Smooth muscle cell (in vitro differentiated cells): ENCODE data around the gene RAB1A. TPM values are rescaled to one million over a fixed set of nuclear protein-coding genes. Genes with fewer than 3 reads are reported as not detected.

ENCODE experiments used
- DNase-seq: peaks from one replicate; lab custom pipeline; 2025; ENCODE audit not compliant: unreplicated experiment; lab: John Stamatoyannopoulos, UW
- H2AFZ ChIP-seq: fragments of 200-600 bp; sonication (generic); 2 replicates; pipeline ENCODE4 v1.6.0; 2016; ENCODE audit warnings: antibody characterized with exemption, low read depth, mild to moderate bottlenecking
- H3F3A ChIP-seq: fragments of 200-600 bp; sonication (generic); 2 replicates; pipeline ENCODE4 v1.6.0; 2017; ENCODE audit warnings: antibody characterized with exemption, low read depth
- H3K27ac ChIP-seq: fragments of 200-600 bp; sonication (generic); 2 replicates; pipeline ENCODE4 v1.5.1; 2016; ENCODE audit warnings: low read depth, mild to moderate bottlenecking
- H3K27me3 ChIP-seq: fragments of 200-600 bp; sonication (generic); 2 replicates; pipeline ENCODE4 v1.6.1; 2016; ENCODE audit warnings: low read depth, mild to moderate bottlenecking
- H3K36me3 ChIP-seq: fragments of 200-600 bp; sonication (generic); 2 replicates; pipeline ENCODE4 v1.5.1; 2016; ENCODE audit warnings: low read depth
- H3K4me1 ChIP-seq: fragments of 200-600 bp; sonication (generic); 2 replicates; pipeline ENCODE4 v1.5.1; 2016; ENCODE audit warnings: low read depth
- H3K4me2 ChIP-seq: fragments of 200-600 bp; sonication (generic); 2 replicates; pipeline ENCODE4 v1.6.0; 2016; ENCODE audit warnings: mild to moderate bottlenecking
- H3K4me3 ChIP-seq: fragments of 200-600 bp; sonication (generic); 2 replicates; pipeline ENCODE4 v1.5.1; 2016; ENCODE audit warnings: mild to moderate bottlenecking
- H3K79me2 ChIP-seq: fragments of 200-600 bp; sonication (generic); 2 replicates; pipeline ENCODE4 v1.6.0; 2016; ENCODE audit warnings: low read depth, mild to moderate bottlenecking
- H3K9ac ChIP-seq: fragments of 200-600 bp; sonication (generic); 2 replicates; pipeline ENCODE4 v1.6.0; 2016; ENCODE audit warnings: low read depth
- H3K9me3 ChIP-seq: fragments of 200-600 bp; sonication (generic); replicated peaks from 2 replicates; pipeline ENCODE4 v1.5.1; 2016; ENCODE audit warnings: low read depth
- H4K20me1 ChIP-seq: fragments of 200-600 bp; sonication (generic); 2 replicates; pipeline ENCODE4 v1.6.0; 2016; ENCODE audit warnings: low read depth
- CTCF ChIP-seq: fragments of 200-600 bp; sonication (generic); IDR thresholded peaks from 2 replicates; pipeline ENCODE4 v1.5.1; 2017; ENCODE audit warnings: borderline replicate concordance, mild to moderate bottlenecking, antibody characterized with exemption; ENCODE audit not compliant: insufficient read depth, poor library complexity, severe bottlenecking
- WGBS: methylation state at CpG from one replicate; pipeline ENCODE4 v1.1.7; 2016; ENCODE audit warnings: low lambda C conversion rate; 5-methylcytosine and 5-hydroxymethylcytosine counted together
- polyA plus RNA-seq: library from polyadenylated mRNA; unstranded; fragments of >200 nt; fragmentation: Nextera tagmentation; extraction: Ambion mirVana; gene quantifications from 2 replicates; pipeline ENCODE4 v1.2.1, GENCODE V29; 2016
- total RNA-seq: library from RNA; depleted of rRNA; stranded (reverse); fragments of >200 nt; gene quantifications from 2 replicates; pipeline ENCODE4 v1.2.3, GENCODE V29; 2014

RAB1A gene
- total and polyA plus RNA-seq, 2 experiments from 2014 or later = 250 to 361 TPM

GRCh38 chr2:65073879-65074565 is 55.9 kb downstream of the RAB1A start:
- Histone ChIP-seq H3K9me3 (no peaks in the 10 kb centered on the region), H3K36me3 (no peaks in the 10 kb centered on the region), H3K4me3 (no peak overlapping the region), H3K9ac (no peak overlapping the region), H3F3A (peaks cover 23% of the 10 kb centered on the region), H3K27ac (no peak overlapping the region), H3K4me1 (peaks cover 3% of the 10 kb centered on the region), H3K27me3 (no peaks in the 10 kb centered on the region), H3K4me2 (no peak overlapping the region), H4K20me1 (peaks cover 76% of the 10 kb centered on the region), H2AFZ (no peak overlapping the region), H3K79me2 (no peaks in the 10 kb centered on the region)
- DNase-seq = no peak
- no peak for TF ChIP-seq CTCF
- WGBS = 94% methylated on average over 12 of the region's 12 CpGs

- H3F3A ChIP-seq = peaks cover 15% of the 10 kb centered on the region
- no peaks in the 10 kb centered on the region for H3K36me3 ChIP-seq
- no peak overlapping the region for H3K9ac ChIP-seq
- TF ChIP-seq CTCF = no peak
- no peaks in the 10 kb centered on the region for H3K9me3 ChIP-seq
- H3K4me3 ChIP-seq = no peak overlapping the region
- H3K27me3 ChIP-seq = no peaks in the 10 kb centered on the region
- peaks cover 10% of the 10 kb centered on the region for H3K79me2 ChIP-seq
- peaks cover 3% of the 10 kb centered on the region for H3K4me1 ChIP-seq
- no peak overlapping the region for H2AFZ ChIP-seq
- no peak for DNase-seq
- peaks cover 75% of the 10 kb centered on the region for H4K20me1 ChIP-seq
- no peak overlapping the region for H3K27ac ChIP-seq
- H3K4me2 ChIP-seq = no peak overlapping the region
- WGBS = 95% methylated on average over 20 of the region's 20 CpGs
These were observed 57.5 kb downstream of the RAB1A start for GRCh38 chr2:65072181-65072970.

GRCh38 chr2:65071499-65072180 is 58.3 kb downstream of the RAB1A start:
- Histone ChIP-seq H3K27ac (no peak overlapping the region), H3K4me3 (no peak overlapping the region), H3K4me2 (no peak overlapping the region), H4K20me1 (peaks cover 73% of the 10 kb centered on the region), H3K9me3 (no peaks in the 10 kb centered on the region), H2AFZ (no peak overlapping the region), H3F3A (peaks cover 15% of the 10 kb centered on the region), H3K79me2 (peaks cover 12% of the 10 kb centered on the region), H3K4me1 (peaks cover 2% of the 10 kb centered on the region), H3K9ac (no peak overlapping the region), H3K27me3 (no peaks in the 10 kb centered on the region), H3K36me3 (no peaks in the 10 kb centered on the region)
- TF ChIP-seq CTCF = no peak
- DNase-seq = no peak
- WGBS = 91% methylated on average over 14 of the region's 14 CpGs
